HCT116 (cell line): ENCODE results near the gene TCTA. TPM values are rescaled to one million over a fixed set of nuclear protein-coding genes. Genes with fewer than 3 reads are reported as not detected.

Source experiments
- ATAC-seq: fragments of 200-7000 bp; cut with Tn5 transposase; 2 replicates; pipeline ENCODE4 v1.9.1; 2020; ENCODE audit warnings: mild to moderate bottlenecking, moderate library complexity
- BruUV-seq: library from RNA; stranded (reverse); fragments of 400-500 nt; replicated peaks from 2 replicates; lab custom pipeline; 2021; lab: Mats Ljungman, UMichigan
- CTCF ChIA-PET: fragments of 300-600 bp; sonication (Branson Sonifier 250); formaldehyde crosslinking; loops from one replicate; lab custom pipeline; 2021; ENCODE audit warnings: antibody characterized with exemption; lab: Charles Lee
- POLR2A ChIA-PET: fragments of 300-600, 350-600 bp; sonication (Branson Sonifier 250); formaldehyde crosslinking; loops from one replicate; lab custom pipeline; 2021; ENCODE audit warnings: antibody characterized with exemption; lab: Charles Lee
- RAD21 ChIA-PET, 2 experiments: fragments of 300-600 bp; sonication (Branson Sonifier 250); formaldehyde crosslinking; loops; one replicate each; lab custom pipeline; 2023; ENCODE audit warnings: low total read pairs in 2 of 2; ENCODE audit not compliant: uncharacterized antibody in 2 of 2, unreplicated experiment in 2 of 2, low non-redundant PET in 1 of 2; lab: Charles Lee
- DNase-seq: peaks from one replicate; pipeline ENCODE4 v3.0.0-alpha.2; 2010; ENCODE audit warnings: low read depth, low spot score
- H2AFZ ChIP-seq: fragments of 200-600 bp; shearing (Covaris generic), sonication (generic); 2 replicates; pipeline ENCODE4 v1.6.1; 2017; ENCODE audit warnings: low read depth, mixed run types, mixed read lengths, antibody characterized with exemption, low read length; ENCODE audit not compliant: poor library complexity, severe bottlenecking
- H3K27ac ChIP-seq: 2 replicates; pipeline ENCODE4 v1.5.1; 2012; ENCODE audit warnings: low read depth, low read length
- H3K27me3 ChIP-seq: fragments of 200-600 bp; sonication (generic); 2 replicates; pipeline ENCODE4 v1.6.1; 2016; ENCODE audit warnings: mixed run types, low read length, mixed read lengths; ENCODE audit not compliant: insufficient read depth
- H3K36me3 ChIP-seq, 2 experiments: fragments of 200-500 bp in 1 of 2; fragments of 200-600 bp in 1 of 2; sonication (Bioruptor generic) in 1 of 2; sonication (generic) in 1 of 2; 2 replicates each; pipeline versions ENCODE4 v1.5.1 to v1.6.1; 2014 to 2016; ENCODE audit warnings: low read length in 2 of 2, inconsistent platforms in 1 of 2, mixed read lengths in 1 of 2, mixed run types in 1 of 2; ENCODE audit not compliant: insufficient read depth in 2 of 2, control insufficient read depth in 1 of 2
- H3K4me1 ChIP-seq, 2 experiments: fragments of 200-600 bp in 1 of 2; sonication (generic) in 1 of 2; 2 replicates each; pipeline versions ENCODE4 v1.5.1 to v1.6.1; 2012 to 2017; ENCODE audit warnings: low read length in 2 of 2, inconsistent platforms in 1 of 2, mild to moderate bottlenecking in 1 of 2, mixed read lengths in 1 of 2, mixed run types in 1 of 2, moderate library complexity in 1 of 2; ENCODE audit not compliant: insufficient read depth in 2 of 2, control insufficient read depth in 1 of 2
- H3K4me2 ChIP-seq: fragments of 200-600 bp; sonication (generic); 2 replicates; pipeline ENCODE4 v1.6.1; 2017; ENCODE audit warnings: mixed run types, low read length, mixed read lengths
- H3K4me3 ChIP-seq, 2 experiments: fragments of 200-600 bp in 1 of 2; sonication (generic) in 1 of 2; replicated peaks in 1 of 2; 2 replicates each; pipeline ENCODE4 v1.5.1; 2011 to 2016; ENCODE audit warnings: low read length in 2 of 2, control low read depth in 1 of 2, low read depth in 1 of 2, mild to moderate bottlenecking in 1 of 2, mixed read lengths in 1 of 2, mixed run types in 1 of 2
- H3K79me2 ChIP-seq: fragments of 200-600 bp; sonication (generic); 2 replicates; pipeline ENCODE4 v1.6.1; 2017; ENCODE audit warnings: mild to moderate bottlenecking, mixed run types, low read length, moderate library complexity, mixed read lengths; ENCODE audit not compliant: insufficient read depth
- H3K9ac ChIP-seq: fragments of 200-600 bp; sonication (generic); 2 replicates; pipeline ENCODE4 v1.6.1; 2016; ENCODE audit warnings: low read length, mixed read lengths
- H3K9me2 ChIP-seq: fragments of 200-600 bp; sonication (generic), shearing (Covaris generic); 2 replicates; pipeline ENCODE4 v1.6.1; 2017; ENCODE audit warnings: mixed run types, mild to moderate bottlenecking, moderate library complexity; ENCODE audit not compliant: insufficient read depth
- H3K9me3 ChIP-seq, 2 experiments: fragments of 200-500 bp in 1 of 2; fragments of 200-600 bp in 1 of 2; sonication (Bioruptor generic) in 1 of 2; sonication (generic) in 1 of 2; 2 replicates each; pipeline ENCODE4 v1.6.1; 2014 to 2017; ENCODE audit warnings: low read length in 2 of 2, mixed read lengths in 2 of 2, inconsistent platforms in 1 of 2, low read depth in 1 of 2, mild to moderate bottlenecking in 1 of 2, mixed run types in 1 of 2, moderate library complexity in 1 of 2; ENCODE audit not compliant: control insufficient read depth in 1 of 2, insufficient read depth in 1 of 2
- H4K20me1 ChIP-seq: fragments of 200-600 bp; sonication (generic), shearing (Covaris generic); 2 replicates; pipeline ENCODE4 v1.6.1; 2017; ENCODE audit warnings: mixed run types, mild to moderate bottlenecking, moderate library complexity; ENCODE audit not compliant: insufficient read depth
- CEBPB ChIP-seq: IDR thresholded peaks from 2 replicates; pipeline ENCODE4 v1.6.1; 2012; ENCODE audit warnings: low read depth
- CTCF ChIP-seq, 3 experiments: fragments of 200-600 bp in 1 of 3; sonication (generic) in 1 of 3; IDR thresholded peaks in 2 of 3; conservative IDR thresholded peaks in 1 of 3; 2 replicates each; pipeline ENCODE4 v1.5.1; 2012 to 2017; ENCODE audit warnings: low read depth in 2 of 3, low read length in 2 of 3, antibody characterized with exemption in 1 of 3, borderline replicate concordance in 1 of 3, control low read depth in 1 of 3, mild to moderate bottlenecking in 1 of 3, mixed read lengths in 1 of 3, mixed run types in 1 of 3, moderate library complexity in 1 of 3; ENCODE audit not compliant: insufficient read depth in 1 of 3
- EGR1 ChIP-seq: IDR thresholded peaks from 2 replicates; pipeline ENCODE4 v1.6.1; 2012; ENCODE audit warnings: low read depth
- ELF1 ChIP-seq: IDR thresholded peaks from 2 replicates; pipeline ENCODE4 v1.6.1; 2012; ENCODE audit warnings: low read depth, borderline replicate concordance
- FOSL1 ChIP-seq: IDR thresholded peaks from 2 replicates; pipeline ENCODE4 v1.6.1; 2012; ENCODE audit warnings: low read depth
- JUND ChIP-seq: IDR thresholded peaks from 2 replicates; pipeline ENCODE4 v1.6.1; 2012
- MAX ChIP-seq: IDR thresholded peaks from 2 replicates; pipeline ENCODE4 v1.6.1; 2012
- SIN3A ChIP-seq: IDR thresholded peaks from 2 replicates; pipeline ENCODE4 v1.6.1; 2012; ENCODE audit warnings: low read depth
- TCF7L2 ChIP-seq: IDR thresholded peaks from 2 replicates; pipeline ENCODE4 v1.7.0; 2011; ENCODE audit warnings: borderline replicate concordance, inconsistent platforms; ENCODE audit not compliant: insufficient read depth, insufficient read length; ENCODE audit errors: extremely low read depth
- YY1 ChIP-seq: IDR thresholded peaks from 2 replicates; pipeline ENCODE4 v1.6.1; 2011; ENCODE audit warnings: low read length, low read depth, moderate library complexity, mild to moderate bottlenecking; ENCODE audit not compliant: insufficient replicate concordance; ENCODE audit errors: extremely low read depth
- ZBTB33 ChIP-seq: IDR thresholded peaks from 2 replicates; pipeline ENCODE4 v1.6.1; 2011; ENCODE audit warnings: mild to moderate bottlenecking, low read length, moderate library complexity; ENCODE audit not compliant: insufficient replicate concordance; ENCODE audit errors: extremely low read depth
- ZFX ChIP-seq: fragments of 450-650 bp; IDR thresholded peaks from 2 replicates; pipeline ENCODE4 v1.6.1; 2017
- ZNF274 ChIP-seq: fragments of 200-500 bp; sonication (Bioruptor generic); IDR thresholded peaks from 2 replicates; pipeline ENCODE4 v1.6.1; 2014; ENCODE audit warnings: mild to moderate bottlenecking, low read depth, low read length, inconsistent platforms
- intact Hi-C: fragments of 100-400 bp; cut with micrococcal nuclease; formaldehyde crosslinking; loops from 2 replicates; pipeline ENCODE4 v1.10.0; 2022
- total RNA-seq: library from RNA; stranded (reverse); gene quantifications from one replicate; pipeline ENCODE4 v1.2.1, GENCODE V29; 2021; ENCODE audit not compliant: unreplicated experiment

Gene TCTA
- total RNA-seq, 1 experiment from 2014 or later = 11.9 TPM

GRCh38 chr3:49362561-49362960, 49.7 kb upstream of the TCTA start:
- POLR2A ChIA-PET = no interaction called here

More at GRCh38 chr3:49362561-49362960, 49.7 kb upstream of the TCTA start:
- RAD21 ChIA-PET = no interaction called here
- H3K79me2 ChIP-seq = peaks cover 71% of the 10 kb centered on the region
- intact Hi-C loops = no loop called here
- no peak overlapping the region for H2AFZ ChIP-seq
- no peaks in the 10 kb centered on the region for H3K27me3 ChIP-seq
- peaks cover 24 to 58% of the 10 kb centered on the region in 2 experiments; a peak in 3 of 4 replicates for H3K36me3 ChIP-seq
- H3K4me3 ChIP-seq = no peak overlapping the region
- peaks cover 12 to 20% of the 10 kb centered on the region in 2 experiments for H3K4me1 ChIP-seq
- no peak for DNase-seq
- TF ChIP-seq EGR1 (no peak), ZNF274 (no peak), ELF1 (no peak), SIN3A (no peak), YY1 (no peak), ZBTB33 (no peak), TCF7L2 (no peak), CEBPB (no peak), FOSL1 (no peak), JUND (no peak), MAX (no peak), ZFX (no peak), CTCF (IDR thresholded peaks at IDR 0.05 in 2 of 3, conservative IDR thresholded peaks at IDR 0.05 in 1 of 3; ENCODE audit: borderline replicate concordance in 1 of 3, insufficient read depth in 1 of 3, low read depth in 2 of 3, low read length in 2 of 3) (no peak)
- TF ChIP-seq, all 23 proteins: peak for 0
- CTCF ChIA-PET = no interaction called here
- BruUV-seq = no TSS peak
- no peaks in the 10 kb centered on the region for H4K20me1 ChIP-seq
- H3K9me2 ChIP-seq = no peaks in the 10 kb centered on the region
- no peak for ATAC-seq
- H3K9me3 ChIP-seq = no peaks in the 10 kb centered on the region
- no peak overlapping the region for H3K27ac ChIP-seq
- no peak overlapping the region for H3K9ac ChIP-seq
- no peak overlapping the region for H3K4me2 ChIP-seq
